ENCODE measurements around the gene CFAP20DC.
"Not testable (repeated sequence)": the region's sequence is repeated elsewhere in the genome, so short reads cannot be mapped to it uniquely, and the experiment has no call there.

CFAP20DC gene

DNA sequence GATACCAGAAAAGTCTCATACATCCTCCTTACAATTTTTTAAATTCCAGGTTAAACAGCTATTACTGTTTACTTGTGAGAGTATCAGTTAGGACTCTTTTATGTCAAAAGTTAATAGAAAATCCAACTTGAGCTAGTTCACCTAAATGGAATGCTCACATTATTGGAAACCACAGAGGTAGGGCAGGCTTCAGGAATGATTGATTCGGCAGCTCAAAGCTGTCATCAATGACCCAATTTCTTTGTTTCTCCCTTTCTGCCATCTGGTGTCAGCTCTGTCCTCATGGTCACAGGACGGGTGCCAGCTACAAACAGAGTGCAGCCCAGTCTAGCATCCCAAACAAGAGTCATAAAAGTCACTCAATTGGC, 32.2 kb downstream of the CFAP20DC start:
- no peak for DNase-seq (ENCODE audit: low read depth)

DNA sequence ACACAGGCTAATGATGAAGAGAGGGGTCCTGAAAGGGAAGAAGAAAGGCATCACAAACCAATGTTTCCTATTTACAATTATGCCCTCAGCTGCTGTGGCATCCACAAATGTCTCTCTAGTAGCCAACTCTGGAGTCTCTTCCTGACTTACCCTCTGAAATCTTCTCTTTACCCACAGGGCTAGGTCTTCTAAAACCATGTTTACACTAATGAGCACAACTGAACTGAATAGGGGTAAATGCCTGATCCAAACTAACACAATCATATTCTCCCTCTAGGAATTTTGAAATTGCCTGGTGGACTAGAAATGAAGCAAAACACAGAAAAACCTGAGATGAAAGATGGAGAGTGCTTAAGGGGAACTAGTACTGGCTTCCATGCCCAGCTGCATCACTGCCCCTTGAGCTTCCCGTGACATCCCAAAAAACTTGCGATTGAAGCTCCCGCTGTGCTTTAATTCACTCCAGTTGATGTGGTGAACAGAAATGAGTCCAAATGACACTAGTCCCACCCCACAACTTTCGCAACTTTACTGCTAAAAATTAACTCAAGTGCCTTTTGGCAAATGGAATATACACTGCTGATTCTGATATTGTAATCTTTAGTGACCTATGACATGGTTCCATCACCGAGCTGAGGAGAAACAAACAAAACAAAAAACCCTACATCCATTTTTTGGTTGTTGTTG, 32.8 kb downstream of the CFAP20DC start:
- DNase-seq (ENCODE audit: low read depth), result no peak

DNA sequence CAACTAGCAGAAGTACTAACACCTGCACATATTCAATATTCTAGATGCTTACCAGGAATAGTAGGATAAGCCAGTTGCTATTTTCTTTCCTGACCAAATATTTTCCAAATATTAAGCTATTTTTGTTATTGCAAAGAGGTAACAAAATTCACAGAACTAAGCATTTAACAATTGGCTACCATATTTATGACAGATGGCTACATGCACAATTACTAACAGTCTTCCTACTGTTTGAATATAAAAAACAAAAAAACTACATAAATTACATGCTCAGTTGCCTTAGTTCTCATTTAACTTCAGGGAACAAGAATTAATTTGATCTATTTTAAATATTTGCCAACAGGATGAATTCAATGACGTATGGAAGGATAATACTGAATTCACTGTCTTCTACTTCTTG, 36.2 kb downstream of the CFAP20DC start:
- no peak for DNase-seq (ENCODE audit: low read depth)

DNA sequence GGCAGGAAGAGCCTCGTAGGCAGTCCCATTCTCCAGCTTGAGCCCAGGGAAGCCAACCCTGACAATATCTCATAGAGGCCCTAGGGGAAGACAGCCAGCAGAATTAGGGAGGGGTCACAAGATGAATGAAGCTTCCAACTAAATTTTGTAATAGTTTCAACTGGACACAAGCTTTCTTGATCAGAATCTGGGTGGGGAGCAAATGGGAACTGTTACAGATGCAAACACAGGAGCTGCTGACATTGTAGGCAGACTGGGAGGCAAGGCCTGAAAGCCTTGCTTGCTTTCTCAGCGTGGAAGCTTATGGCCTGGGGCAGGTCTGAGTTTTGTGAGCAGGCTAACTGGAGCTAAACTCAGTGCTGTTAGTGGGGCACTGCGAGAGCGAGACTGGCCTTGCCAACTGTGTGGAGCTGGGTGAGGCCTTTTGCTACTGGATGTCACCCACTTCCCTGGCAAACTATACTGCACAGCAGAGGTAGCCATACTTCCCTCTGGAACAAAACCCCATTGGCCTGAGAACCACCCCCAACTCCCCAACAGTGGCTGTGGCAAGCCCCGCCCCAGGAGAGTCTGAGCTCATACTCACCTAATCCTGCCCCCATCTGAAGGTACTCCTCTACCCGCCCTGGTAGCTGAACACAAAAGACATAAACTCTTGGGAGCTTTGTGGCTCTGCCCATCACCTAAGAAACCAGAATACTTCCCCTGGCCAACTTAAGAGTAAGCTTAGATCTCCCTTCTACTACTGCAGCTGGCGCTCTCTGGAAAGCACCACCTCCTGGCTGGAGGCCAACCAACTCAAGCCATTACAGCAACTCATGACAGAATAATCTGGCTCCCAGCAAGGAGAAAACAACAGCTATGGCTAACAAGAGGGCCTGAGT, 42.9 kb downstream of the CFAP20DC start:
- DNase-seq (ENCODE audit: low read depth), result no peak

DNA sequence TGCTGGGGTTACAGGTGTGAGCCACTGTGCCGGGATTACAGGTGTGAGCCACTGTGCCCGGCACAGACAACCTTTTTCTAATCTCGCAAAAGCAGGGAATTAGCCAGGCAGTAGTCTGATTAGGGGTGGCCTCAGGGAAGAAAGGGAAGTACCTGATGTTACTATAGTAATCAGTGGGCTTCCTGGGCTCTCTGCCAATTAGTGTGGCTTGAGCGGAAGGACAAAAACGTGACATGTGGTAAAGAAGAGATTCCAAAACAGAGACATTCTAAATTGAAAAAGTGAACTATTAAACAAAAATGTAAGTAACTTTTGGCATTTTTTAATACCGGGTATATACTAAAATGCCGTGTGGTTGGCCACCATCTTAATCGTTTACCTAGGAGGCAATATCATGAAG, 48.1 kb downstream of the CFAP20DC start:
- no peak for DNase-seq (ENCODE audit: low read depth)

DNA sequence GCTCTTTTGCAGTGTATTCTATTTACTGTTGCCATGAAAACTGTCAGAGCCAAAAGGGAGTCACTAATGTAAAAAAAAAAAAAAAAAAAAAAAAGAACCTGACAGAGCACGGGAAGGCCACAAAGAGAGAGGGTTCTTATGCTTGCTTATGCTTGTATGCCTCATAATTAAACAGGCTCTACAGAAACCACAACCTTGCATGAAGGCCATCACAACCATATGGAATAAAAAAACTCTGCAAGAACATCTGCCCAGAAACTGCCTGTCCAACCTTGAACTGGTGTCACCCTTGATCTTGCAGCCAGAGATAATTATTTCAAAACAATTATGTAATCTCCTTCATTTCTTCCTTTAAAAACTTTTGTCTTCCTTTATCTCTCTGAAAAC, 50.1 kb downstream of the CFAP20DC start:
- DNase-seq (ENCODE audit: low read depth), result no peak

DNA sequence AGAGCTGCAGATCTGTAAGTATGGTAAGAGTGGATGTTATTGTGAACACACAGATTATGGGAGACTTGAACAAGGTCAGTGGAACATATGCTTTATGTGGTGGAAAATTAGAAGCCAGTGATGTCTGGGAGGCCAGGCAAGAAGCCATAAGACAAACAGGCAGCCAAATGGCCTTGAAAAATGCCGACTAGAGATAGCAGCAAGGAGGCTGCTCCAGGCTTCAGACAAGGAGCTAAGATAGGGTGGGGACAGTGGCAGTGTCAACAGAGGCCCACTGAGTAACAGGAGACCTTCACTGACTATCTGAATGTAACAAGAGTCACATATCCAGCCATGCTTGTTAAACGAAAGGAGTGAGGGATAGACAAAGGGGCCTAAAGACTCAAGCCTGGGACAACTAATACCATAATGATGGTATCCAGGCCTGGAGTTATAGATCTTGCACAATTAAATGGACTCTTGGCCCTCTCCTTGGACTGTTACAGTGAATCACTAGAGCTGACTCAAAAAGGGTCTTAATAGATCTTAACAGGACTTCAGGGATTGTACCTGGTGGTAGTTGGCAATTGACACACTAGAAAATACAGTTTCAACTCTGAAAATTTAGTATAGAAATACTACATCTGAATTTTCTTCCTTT, 50.6 kb downstream of the CFAP20DC start:
- no peak for DNase-seq (ENCODE audit: low read depth)

DNA sequence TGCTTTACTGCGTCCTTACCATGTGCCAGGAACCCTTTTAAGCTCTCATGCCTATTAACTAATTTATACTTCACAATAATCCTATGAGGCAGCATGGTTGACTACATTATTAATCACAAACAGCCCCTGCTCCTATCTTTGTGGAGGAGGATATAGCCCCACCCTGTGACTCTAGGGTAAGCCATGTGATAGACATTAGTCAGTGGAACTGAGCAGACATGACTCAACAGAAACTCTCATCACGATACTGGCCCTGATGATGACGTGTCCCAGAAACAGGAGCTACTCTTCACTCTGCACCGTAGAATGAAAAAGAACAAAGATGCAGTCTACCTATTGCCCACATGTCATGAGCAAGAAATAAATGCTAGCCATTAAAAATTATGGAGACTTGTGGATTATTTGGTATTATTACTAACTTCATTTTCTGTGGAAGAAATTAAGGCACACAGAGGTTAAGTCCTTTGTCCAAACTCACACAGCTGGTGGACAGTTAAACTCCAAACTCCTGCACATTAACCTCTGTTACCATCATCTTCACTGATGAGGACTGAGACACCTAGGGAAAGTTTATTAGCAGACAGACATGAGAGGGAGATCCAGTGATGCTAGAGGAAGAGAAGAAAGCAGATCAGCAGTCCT, 51.2 kb downstream of the CFAP20DC start:
- no peak for DNase-seq (ENCODE audit: low read depth)

DNA sequence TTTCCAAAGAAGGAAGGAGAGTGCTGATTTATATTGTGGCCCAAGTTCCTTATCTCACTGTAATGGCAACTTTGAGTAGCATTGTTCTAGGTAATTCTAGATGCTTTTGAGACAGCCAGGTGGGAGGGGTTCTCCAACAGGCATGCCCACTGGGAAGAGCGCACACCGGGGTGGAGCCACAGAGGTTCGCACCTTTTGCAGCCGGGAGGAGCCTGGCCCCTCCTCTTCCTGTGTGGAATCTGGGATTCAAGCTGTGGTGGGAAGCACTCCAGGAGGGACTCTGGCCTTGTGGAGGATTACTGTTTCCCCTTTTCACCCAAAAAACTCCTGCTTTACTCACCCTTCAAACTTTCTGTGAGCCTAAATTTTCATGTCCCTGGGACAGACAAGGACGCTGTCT, 53.1 kb downstream of the CFAP20DC start:
- DNase-seq (ENCODE audit: low read depth), result no peak

DNA sequence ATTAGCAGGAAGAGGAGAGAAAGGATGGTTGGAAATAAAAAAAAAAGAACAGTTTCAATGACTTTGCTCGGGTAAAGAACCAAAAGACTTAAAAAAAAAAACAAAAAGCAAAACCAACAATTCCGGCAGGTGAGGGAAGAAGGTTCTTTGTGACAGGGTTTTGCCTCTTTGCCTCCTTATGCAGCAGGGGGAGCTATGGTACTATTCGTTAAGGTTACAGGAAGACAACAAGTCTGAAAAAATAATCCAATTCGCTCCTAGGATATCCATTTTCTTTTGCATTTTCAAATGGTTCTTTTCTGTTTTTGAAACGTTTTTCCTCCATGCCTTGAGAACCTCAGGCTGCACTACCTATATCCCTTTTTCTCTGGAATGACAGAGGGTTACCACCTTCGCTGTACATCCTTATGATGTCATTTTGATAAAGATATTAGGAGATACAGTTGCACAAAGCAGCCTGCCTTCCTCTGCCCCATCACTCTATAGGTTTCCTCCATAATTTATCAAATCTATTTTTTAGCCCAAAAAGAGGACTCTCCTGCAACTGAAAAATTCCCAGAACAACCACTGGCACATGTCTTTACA, 55.0 kb downstream of the CFAP20DC start:
- no peak for DNase-seq (ENCODE audit: low read depth)

DNA sequence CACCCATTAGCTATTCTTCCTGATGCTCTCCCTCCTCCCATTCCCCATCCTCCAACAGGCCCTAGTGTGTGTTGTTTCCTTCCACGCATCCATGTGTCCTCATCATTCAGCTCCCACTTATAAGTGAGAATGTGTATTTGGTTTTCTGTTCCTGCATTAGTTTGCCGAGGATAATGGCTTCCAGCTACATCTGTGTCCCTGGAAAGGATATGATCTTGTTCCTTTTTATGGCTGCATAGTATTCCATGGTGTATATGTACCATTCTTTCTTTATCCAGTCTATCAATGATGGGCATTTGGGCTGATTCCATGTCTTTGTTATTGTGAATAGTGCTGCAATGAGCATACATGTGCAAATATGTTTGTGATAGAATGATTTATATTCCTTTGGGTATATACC, 56.3 kb downstream of the CFAP20DC start:
- DNase-seq (ENCODE audit: low read depth), result no peak

DNA sequence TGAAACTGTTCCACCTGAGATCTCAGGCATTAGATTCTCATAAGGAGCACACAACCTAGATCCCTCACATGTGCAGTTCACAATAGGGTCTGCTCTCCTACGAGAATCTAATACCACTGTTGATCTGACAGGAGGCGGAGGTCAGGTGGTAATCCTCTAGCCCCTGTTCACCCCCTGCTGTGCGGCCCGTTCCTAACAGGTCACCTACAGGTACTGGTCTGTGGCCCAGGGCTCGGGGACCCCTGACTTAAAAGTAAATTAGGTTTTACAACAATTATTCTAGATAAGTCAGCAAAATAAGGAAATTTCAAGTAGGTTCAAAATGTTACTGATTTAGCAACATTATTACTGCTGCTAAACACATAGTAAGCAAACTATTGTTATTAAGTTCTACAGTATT, 58.2 kb downstream of the CFAP20DC start:
- DNase-seq (ENCODE audit: low read depth), result no peak

DNA sequence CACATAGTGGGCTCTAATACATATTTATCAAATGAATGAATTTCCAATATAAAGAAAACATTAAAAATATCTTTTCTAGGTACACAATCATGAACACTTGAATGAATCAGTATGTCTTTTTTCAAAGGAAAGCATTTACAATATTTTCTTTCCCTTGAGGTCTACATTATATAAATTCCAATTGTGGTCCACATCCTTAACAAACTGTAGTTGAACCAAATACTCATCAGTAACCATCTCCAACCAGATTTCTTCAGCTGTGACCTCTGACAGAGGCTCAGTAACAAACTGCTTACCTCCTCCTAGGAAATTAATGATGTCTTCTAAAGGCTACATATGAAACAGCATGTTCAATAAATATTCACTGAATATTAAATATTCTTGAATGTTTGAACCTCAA, 58.8 kb downstream of the CFAP20DC start:
- DNase-seq (ENCODE audit: low read depth), result no peak

DNA sequence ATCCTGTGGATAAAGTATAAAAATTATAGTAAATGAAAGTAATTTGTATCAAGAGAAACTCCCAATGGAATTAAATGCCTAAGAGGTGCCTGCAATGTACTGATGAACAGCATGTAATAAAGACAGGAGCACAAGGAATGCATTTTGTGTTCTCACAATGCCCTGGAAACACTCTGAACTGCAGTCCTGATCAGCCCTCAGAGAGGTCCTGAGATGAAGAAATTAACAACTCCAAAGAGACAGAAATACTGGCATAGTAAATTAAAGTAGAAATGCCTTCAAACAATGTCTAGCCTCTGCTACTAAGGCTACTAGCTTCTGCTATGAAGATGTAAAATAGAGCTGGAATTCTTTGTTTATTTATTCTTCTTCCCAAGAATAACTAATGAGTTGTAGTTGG, 59.9 kb downstream of the CFAP20DC start:
- DNase-seq (ENCODE audit: low read depth), result no peak

DNA sequence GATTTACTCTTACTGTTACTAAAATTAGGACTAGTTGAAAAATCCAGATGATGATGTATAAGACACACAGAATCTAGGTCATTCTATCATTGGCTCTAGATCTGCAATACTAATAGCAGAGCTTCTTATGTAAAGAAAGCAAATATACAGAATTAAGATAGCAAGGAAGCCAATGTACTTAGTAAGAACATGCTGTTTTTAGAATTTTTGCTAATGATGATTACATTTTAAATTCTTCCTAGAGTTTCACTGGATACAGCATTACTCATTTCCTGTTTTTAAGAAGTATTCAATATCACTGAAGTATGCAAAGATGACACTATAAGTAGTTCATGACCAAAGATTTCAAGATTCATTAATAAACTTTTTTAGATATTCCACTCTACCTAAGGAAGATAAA, 60.7 kb downstream of the CFAP20DC start:
- DNase-seq (ENCODE audit: low read depth), result no peak

DNA sequence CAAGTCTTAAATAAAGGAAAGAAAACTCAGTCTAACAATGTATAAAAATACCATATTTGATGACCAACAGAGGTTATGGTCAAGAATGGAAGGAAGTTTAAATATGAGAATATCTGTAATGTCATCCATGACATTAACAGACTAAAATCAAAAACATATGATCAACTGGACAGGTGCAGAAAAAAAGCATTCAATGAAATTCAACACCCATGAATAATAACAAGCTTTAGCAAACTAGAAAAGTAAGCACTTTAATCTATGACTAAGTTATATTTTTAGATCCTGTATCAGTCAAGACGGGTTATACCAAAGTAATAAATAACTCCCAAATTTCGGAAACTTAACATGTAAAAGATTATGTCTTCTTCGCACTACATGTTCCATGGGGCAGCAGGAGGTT, 61.8 kb downstream of the CFAP20DC start:
- DNase-seq (ENCODE audit: low read depth), result no peak

DNA sequence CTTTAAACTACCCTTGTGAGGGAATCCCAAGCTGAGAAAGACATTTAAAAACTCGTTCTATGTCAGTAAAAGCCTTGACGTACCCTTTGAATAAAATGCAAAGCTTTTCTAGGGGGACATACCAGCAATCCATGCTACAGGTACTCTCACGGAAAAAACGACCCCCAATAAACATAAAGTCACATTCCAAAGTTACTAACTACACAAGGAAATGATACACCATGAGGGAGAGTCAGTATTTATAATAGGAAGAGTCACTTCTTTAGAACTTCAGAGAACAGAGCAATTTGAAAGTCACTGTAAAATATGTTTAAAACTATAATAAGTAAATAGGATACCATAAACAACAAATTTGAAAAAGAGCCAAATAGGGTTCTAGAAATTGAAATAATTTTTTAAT, 63.2 kb downstream of the CFAP20DC start:
- no peak for DNase-seq (ENCODE audit: low read depth)

DNA sequence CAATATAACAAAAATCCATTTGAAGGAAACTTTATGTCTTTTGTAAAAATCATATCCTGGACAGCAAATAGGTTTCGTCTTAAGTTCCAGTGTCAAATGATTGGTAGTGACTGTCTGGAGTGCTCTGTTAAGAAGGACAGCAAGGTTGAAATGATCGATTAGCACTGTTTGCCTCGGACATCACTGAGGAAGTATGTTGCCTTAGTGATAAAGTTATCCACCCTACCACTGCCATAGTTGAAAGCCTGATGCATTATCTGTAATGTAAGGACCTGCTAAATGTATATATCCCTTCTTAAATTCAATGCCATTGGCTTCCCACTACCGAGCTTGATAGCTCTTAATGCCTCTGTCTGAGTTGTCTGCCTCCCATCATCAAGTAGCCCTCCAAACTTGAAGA, 70.0 kb downstream of the CFAP20DC start:
- no peak for DNase-seq (ENCODE audit: low read depth)

DNA sequence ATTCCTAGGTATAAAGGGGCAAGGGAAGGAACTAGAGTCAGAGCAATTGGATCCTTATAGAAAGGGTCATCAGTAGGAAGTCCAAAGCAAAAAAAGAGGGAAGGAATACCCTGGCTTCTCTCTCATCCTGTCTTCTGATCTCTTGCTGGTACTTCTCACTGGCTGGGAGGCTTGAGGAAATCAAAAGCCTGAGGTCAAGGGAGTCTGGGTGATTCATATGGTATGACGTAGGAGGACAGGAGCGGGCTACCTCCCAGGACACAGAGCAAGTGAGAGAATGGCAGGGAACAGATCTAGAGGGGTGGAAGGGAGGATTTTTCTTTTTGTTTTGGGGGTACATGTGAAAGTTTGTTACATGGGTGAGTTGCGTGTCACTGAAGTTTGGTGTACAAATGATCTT, 76.0 kb downstream of the CFAP20DC start:
- DNase-seq (ENCODE audit: low read depth), result no peak

DNA sequence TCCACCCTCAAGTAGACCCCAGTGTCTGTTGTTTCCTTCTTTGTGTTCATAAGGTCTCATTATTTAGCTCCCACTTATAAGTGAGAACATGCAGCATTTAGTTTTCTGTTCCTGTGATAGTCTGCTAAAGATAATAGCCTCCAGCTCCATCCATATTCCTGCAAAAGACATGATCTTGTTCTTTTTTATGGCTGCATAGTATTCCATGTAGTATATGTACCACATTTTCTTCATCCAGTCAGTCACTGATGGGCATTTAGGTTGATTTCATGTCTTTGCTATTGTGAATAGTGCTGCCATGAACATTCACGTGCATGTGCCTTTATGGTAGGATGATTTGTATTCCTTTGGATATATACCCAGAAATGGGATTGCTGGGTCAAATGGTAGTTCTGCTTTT, 82.0 kb downstream of the CFAP20DC start:
- not testable (repeated sequence) for DNase-seq (ENCODE audit: low read depth)

DNA sequence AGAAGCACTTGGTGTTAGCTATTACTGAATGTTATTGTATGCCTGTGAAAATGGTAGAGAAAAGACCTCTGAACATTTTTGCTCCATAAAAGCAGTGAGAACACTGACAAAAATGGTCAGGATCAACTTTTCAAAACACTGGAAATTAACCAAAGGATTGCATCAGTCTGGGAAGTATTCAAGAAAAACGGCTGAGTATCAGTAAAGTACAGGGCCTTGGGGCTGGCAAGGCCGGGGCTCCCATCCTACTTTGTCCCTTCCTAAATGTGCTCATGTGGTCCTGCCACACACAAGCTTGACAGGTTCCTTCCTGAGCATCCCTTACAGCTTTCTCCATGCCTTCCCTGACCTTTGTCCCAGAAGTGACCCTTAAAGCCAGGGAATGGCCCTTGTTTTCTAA, 84.0 kb downstream of the CFAP20DC start:
- no peak for DNase-seq (ENCODE audit: low read depth)

DNA sequence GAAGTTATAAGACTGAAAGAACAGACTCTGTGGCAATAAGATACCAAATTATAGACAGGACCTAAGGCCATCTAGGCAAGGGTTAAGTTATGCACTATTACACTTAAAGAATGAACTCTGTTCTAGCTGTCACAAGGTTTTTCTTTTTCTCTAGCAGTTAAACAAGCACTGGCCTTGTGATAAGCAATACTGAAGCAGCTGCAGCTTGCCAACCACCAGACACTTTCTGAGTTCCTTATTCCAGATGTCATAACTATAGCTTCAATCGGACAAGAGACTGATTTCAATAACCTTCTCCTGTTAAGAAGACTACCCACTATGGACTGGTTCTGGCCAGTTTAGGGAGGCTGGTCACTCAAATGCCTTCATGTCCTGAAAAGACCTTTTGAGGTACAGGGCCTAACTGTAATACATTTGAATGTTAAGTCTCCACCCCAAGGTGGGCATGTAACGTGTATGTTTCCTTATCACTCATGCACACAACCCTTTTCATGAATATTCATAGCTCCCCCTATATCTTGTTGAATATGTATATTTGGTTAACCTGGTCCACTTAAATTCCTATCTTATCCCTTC, 85.8 kb downstream of the CFAP20DC start:
- no peak for DNase-seq (ENCODE audit: low read depth)

Data from stimulated activated CD8-positive, alpha-beta memory T cell treated with anti-CD3 and anti-CD28 coated beads, Interleukin-12 subunit alpha, Interleukin-12 subunit beta, amount 100 ng/mL, for 1 hour (primary cell).